ENCODE measurements around the gene IL36RN. TPM values are rescaled to one million over a fixed set of nuclear protein-coding genes. Genes with fewer than 3 reads are reported as not detected.

Gene IL36RN
- total RNA-seq, 1 donor from 2014 or later = not detected

- H3K36me3 Mint-ChIP-seq (ENCODE audit: insufficient read depth) = no peaks in the 10 kb centered on the region
- peaks cover 3% of the 10 kb centered on the region for H3K27me3 Mint-ChIP-seq
- TF ChIP-seq CTCF (IDR thresholded peaks at IDR 0.05; ENCODE audit: unreplicated experiment) = no peak
- DNase-seq (ENCODE audit: low spot score, unreplicated experiment) = no peak
- peaks cover 15% of the 10 kb centered on the region for H3K4me1 Mint-ChIP-seq (ENCODE audit: low read depth)
- peak overlapping the region; percentile 57 for H3K27ac Mint-ChIP-seq
- no peaks in the 10 kb centered on the region for H3K9me3 Mint-ChIP-seq (ENCODE audit: low read depth)
- H3K4me3 Mint-ChIP-seq (ENCODE audit: low read depth) = no peak overlapping the region
Observed at GRCh38 chr2:113039719-113040118, 19.3 kb upstream of the IL36RN start.

- no peak overlapping the region for H3K27ac Mint-ChIP-seq
- peak; percentile 16 for TF ChIP-seq CTCF (IDR thresholded peaks at IDR 0.05; ENCODE audit: unreplicated experiment)
- no peak overlapping the region for H3K4me3 Mint-ChIP-seq (ENCODE audit: low read depth)
- no peak for DNase-seq (ENCODE audit: low spot score, unreplicated experiment)
- no peaks in the 10 kb centered on the region for H3K9me3 Mint-ChIP-seq (ENCODE audit: low read depth)
- peaks cover 15% of the 10 kb centered on the region for H3K4me1 Mint-ChIP-seq (ENCODE audit: low read depth)
- H3K36me3 Mint-ChIP-seq (ENCODE audit: insufficient read depth) = no peaks in the 10 kb centered on the region
- H3K27me3 Mint-ChIP-seq = peaks cover 3% of the 10 kb centered on the region
Observed at GRCh38 chr2:113041871-113042270, 17.1 kb upstream of the IL36RN start.

DNA sequence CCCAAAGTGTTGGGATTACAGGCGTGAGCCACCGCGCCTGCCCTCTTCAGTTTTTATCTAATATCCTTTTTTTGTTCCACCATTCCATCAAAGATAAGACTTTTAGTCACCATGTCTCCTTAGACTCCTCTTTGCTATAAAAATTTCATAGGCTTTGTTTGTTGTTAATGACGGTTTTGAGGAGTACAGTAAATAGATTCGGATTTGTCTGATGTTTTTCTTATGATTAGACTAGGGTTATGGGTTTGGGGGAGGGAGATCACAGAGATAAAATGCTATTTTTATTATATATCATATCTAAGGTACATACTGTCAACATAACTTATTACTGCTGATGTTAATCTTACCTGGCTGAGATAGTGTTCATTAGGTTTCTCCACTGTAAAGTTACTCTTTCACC, 12.5 kb upstream of the IL36RN start:
- Mint-ChIP-seq H3K27me3 (peaks cover 4% of the 10 kb centered on the region), H3K27ac (no peak overlapping the region), H3K4me3 (ENCODE audit: low read depth) (no peak overlapping the region), H3K4me1 (ENCODE audit: low read depth) (no peaks in the 10 kb centered on the region), H3K9me3 (ENCODE audit: low read depth) (peaks cover 10% of the 10 kb centered on the region), H3K36me3 (ENCODE audit: insufficient read depth) (no peaks in the 10 kb centered on the region)
- no peak for TF ChIP-seq CTCF (IDR thresholded peaks at IDR 0.05; ENCODE audit: unreplicated experiment)
- no peak for DNase-seq (ENCODE audit: low spot score, unreplicated experiment)

- TF ChIP-seq CTCF (IDR thresholded peaks at IDR 0.05; ENCODE audit: unreplicated experiment) = no peak
- no peak for DNase-seq (ENCODE audit: low spot score, unreplicated experiment)
- H3K27ac Mint-ChIP-seq = no peak overlapping the region
- H3K4me1 Mint-ChIP-seq (ENCODE audit: low read depth) = no peaks in the 10 kb centered on the region
- H3K4me3 Mint-ChIP-seq (ENCODE audit: low read depth) = no peak overlapping the region
- no peaks in the 10 kb centered on the region for H3K36me3 Mint-ChIP-seq (ENCODE audit: insufficient read depth)
- H3K27me3 Mint-ChIP-seq = peaks cover 16% of the 10 kb centered on the region
- peaks cover 24% of the 10 kb centered on the region for H3K9me3 Mint-ChIP-seq (ENCODE audit: low read depth)
Observed at GRCh38 chr2:113050921-113051895, 7.8 kb upstream of the IL36RN start.

- peaks cover 26% of the 10 kb centered on the region for H3K9me3 Mint-ChIP-seq (ENCODE audit: low read depth)
- TF ChIP-seq CTCF (IDR thresholded peaks at IDR 0.05; ENCODE audit: unreplicated experiment) = no peak
- no peaks in the 10 kb centered on the region for H3K4me1 Mint-ChIP-seq (ENCODE audit: low read depth)
- peaks cover 18% of the 10 kb centered on the region for H3K27me3 Mint-ChIP-seq
- DNase-seq (ENCODE audit: low spot score, unreplicated experiment) = no peak
- no peaks in the 10 kb centered on the region for H3K36me3 Mint-ChIP-seq (ENCODE audit: insufficient read depth)
- no peak within 1 kb of the TSS for H3K4me3 Mint-ChIP-seq (ENCODE audit: low read depth)
- H3K27ac Mint-ChIP-seq = peak within 1 kb of the TSS; percentile 35
Observed at GRCh38 chr2:113052396-113052917, 6.5 kb upstream of the IL36RN start, which contains the start of gene IL36B. Gene IL36B (minus strand): TSS chr2:113052867.

All from progenitor cell of endocrine pancreas (in vitro differentiated cells).